Ecto neural progenitor cell (in vitro differentiated cells): ENCODE results near the gene BTAF1.
A peak's percentile ranks its signal among the peaks of the same experiment; 100 is the strongest.
"Not testable (repeated sequence)": the region's sequence is repeated elsewhere in the genome, so short reads cannot be mapped to it uniquely, and the experiment has no call there.

Experiments
- DNase-seq: peaks from one replicate; pipeline ENCODE4 v3.0.0-alpha.2; 2018; ENCODE audit warnings: low spot score

Gene BTAF1

DNA sequence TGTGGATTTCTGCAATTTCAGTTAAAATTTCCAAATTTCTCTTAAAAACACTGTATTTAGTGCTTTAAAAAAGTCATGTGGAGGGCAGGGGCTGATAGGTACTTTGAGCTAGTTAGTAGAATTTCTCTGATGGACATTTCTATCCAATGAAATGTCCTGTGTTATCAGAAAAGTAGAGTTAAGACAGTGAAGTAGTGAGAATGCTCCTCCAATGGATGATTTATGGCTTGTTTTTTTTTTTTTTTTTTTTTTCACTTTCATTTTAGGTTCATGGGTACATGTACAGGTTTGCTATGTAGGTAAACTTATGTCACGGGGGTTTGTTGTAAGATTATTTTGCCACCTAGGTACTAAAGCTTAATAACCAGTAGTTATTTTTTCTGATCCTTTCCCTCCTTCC, 55.0 kb downstream of the BTAF1 start:
- DNase-seq: no peak

DNA sequence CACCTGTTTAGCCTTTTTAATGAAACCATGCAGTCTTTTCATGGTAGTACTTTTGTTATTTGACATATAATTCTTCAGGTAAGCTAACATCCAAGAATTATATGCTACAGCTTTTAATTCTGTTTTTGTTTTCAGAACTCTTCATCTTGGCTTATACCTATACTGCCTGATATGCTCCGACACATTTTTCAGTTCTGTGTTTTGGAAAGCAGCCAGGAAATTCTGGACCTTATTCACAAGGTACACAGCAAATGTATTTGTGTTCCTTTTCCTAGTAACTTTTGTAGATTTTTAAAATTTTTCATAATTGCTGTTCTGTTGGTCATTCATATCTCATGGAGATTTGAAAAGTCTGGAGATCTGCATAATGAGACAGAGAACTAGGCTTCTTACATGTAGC, 56.7 kb downstream of the BTAF1 start:
- DNase-seq: no peak

DNA sequence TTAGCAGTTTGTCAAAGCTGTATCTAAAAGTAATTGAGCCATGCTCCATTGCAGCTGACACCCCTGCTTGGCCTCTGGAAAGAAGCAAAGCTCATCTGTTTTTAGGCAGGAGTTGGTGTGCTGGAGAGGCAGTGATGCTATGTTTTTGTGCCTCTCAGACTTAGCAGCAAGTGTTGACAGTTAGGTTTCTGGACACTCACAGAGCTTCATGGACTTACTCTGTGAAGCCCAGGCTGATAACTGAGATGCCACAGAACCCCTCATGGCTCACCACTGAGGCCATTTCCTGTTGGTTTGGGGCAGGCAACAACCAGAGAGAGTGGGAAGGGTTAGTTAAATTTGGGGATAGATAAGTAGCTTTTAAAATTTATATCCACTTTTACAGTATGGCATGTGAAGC, 59.8 kb downstream of the BTAF1 start:
- no peak for DNase-seq

GRCh38 chr10:91987397-91988037, 63.9 kb downstream of the BTAF1 start:
- no peak for DNase-seq

GRCh38 chr10:91992031-91992430, 68.5 kb downstream of the BTAF1 start:
- DNase-seq: no peak

GRCh38 chr10:91996266-91996665, 72.7 kb downstream of the BTAF1 start:
- DNase-seq: no peak

- no peak for DNase-seq
These were observed 78.0 kb downstream of the BTAF1 start for GRCh38 chr10:92001581-92001980.

DNA sequence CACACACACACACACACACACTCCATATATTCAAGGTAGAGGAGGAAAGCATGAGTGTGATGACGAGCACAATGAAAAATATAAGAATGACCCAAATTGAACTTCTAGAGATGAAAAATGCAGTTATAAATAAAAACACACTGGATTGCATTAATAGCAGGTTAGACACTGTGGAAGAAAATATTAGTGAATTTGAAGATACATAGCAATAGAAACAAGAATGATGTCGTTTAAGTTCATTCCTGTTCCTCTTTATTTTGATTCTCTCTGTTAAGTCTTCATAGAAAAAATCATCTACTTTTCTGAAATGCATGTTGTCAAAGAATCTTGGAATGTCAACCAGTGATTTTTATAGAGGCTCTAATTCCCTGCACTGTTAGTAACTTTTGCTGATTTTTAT, 78.4 kb downstream of the BTAF1 start:
- DNase-seq: no peak

DNA sequence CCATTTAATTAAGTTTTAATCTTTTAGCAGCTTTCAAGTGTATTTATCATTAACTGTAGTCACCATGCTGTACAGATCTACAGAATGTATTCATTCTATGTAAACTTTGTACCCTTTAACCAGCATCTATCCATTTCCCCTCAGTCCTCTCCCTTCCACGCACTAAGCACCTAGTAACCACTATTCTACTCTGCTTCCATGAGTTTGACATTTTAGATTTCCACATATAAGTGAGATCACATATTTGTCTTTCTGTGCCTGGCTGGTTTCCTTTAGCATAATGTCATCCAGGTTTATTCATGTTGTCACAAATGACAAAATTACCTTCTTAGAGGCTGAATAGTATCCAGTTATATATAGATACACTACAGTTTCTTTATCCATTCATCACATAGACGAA, 79.7 kb downstream of the BTAF1 start:
- DNase-seq: no peak

DNA sequence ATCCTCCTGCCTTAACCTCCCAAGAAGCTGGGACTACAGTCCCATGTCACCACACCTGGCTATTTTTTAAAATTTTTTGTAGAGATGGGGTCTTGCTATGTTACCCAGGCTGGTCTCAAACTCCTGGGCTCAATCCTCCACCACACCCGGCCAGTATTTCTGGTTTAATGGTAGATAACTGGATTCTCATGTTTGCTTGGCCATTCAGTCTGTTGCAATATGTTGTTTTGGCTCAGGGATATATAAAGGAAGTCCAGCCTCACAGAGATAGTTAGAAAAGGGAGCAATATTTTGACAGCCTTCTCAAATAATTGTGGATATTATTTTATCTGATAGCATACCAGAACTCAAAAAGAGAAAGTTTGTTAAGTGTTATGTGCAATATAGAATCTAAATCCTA, 82.4 kb downstream of the BTAF1 start:
- DNase-seq: no peak

- no peak for DNase-seq
These were observed 85.9 kb downstream of the BTAF1 start for GRCh38 chr10:92009445-92009844.

- no peak for DNase-seq
These were observed 86.6 kb downstream of the BTAF1 start for GRCh38 chr10:92010047-92010735.

- no peak for DNase-seq
These were observed 88.1 kb downstream of the BTAF1 start for GRCh38 chr10:92011560-92012214.

DNA sequence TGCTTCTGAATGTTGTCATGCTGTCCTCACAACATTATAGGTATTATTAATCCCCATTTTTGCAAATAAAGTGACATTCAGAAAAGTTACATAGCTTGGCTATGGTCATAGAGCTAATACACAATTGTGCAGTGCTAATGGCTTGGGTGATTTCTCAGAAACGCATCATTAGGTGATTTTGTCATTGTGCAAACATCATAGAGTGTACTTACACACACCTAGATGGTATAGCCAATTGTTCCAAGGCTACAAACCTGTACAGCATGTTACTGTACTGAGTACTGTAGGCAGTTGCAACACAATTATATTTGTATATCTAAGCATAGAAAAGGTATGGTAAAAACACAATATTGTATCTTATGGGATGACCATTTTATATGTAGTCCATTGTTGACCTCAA, 91.0 kb downstream of the BTAF1 start:
- DNase-seq: no peak

- DNase-seq: no peak
These were observed 101.1 kb downstream of the BTAF1 start for GRCh38 chr10:92024700-92025099.

DNA sequence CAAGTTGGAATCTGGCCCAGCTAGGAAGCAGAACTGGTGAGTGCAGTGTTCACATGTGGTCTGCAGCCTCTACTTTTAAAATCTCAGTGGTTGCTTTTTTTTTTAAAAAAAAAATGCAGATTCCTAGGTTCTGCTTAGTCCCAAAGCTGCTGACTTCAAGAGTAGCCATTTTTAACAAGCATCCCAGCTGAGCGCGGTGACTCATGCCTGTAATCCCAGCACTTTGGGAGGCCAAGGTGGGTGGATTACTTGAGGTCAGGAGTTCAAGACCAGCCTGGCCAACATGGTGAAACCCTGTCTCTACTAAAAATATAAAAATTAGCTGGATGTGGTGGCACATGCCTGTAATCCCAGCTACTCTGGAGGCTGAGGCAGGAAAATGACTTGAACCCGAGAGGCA, 101.8 kb downstream of the BTAF1 start:
- DNase-seq: not testable (repeated sequence)

- DNase-seq: no peak
These were observed 103.6 kb downstream of the BTAF1 start for GRCh38 chr10:92027141-92027540.

DNA sequence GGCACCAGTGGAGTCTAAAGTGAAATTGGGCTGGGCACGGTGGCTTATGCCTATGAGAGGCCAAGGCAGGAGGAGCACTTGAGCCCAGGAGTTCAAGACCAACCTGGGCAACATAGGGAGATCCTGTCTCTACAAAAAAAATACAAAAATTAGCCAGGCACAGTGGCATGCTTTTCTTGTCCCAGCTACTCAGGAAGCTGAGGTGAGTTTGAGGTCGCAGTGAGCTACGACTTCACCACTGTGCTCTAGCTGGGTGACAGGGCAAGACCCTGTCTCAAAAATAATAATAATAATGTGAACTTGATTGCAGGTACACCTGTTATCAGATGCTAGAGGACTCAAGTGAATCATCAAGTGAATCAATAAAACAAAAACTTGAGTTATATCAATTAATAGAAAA, 108.0 kb downstream of the BTAF1 start:
- DNase-seq: no peak

DNA sequence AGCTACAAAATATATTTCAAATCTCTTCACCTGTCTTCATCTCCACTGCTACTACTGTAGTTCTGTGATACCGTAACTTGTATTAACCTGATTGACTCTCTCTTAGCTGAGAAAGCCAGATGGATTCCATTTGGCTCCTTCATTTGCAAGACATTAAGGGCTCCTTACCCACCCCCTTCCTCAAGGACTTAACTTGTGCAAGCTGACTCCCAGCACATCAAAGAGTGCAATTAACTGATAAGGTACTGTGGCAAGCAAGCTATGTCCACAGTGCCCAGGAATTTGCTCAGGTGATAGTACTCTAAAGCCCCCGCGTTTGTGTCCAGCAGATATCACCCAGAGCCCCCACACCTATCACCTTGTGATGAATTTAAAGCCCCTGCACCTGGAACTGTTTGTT, 109.5 kb downstream of the BTAF1 start:
- DNase-seq: not testable (repeated sequence)

GRCh38 chr10:92038949-92039348, 115.4 kb downstream of the BTAF1 start:
- no peak for DNase-seq

DNA sequence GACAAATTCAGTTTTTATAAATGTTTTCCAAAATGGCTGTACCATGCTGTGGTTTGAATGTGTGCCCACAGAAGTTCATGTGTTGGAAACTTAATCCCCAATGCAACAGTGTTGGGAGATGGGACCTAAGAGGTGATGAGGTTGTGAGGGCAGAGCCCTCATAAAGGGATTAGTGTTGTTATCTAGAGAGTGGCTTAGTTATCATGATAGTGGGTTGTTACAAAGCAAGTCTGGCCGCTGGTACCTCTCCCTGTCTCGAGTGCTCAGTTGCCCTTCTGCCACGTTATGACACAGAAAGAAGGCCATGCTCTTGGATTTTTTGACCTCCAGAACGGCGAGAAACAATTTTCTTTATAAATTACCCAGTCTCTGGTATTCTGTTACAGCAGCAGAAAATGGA, 119.0 kb downstream of the BTAF1 start:
- no peak for DNase-seq

DNA sequence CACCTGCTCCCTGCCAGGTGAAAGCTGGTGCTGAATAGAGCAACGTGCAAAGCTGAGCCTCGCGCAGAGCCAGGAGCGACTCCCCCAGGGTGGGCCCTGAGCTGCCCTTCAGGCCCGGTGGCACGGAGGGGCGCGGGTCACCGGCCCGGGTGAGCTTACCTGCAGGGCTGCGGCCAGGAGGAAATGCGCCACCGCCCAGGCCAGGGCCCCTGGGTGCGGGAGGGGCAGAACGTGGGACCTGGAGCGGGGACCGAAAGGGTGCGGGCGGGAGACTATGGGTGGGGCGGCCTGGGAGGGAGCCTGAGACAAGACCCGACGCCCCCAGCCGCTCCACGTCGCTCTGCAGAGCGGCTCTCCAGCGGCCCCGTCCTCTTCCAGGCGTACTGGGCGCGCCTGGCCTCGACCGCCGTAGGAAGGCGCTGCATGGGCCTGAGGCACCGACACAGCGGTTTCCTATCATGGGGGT, 122.1 kb downstream of the BTAF1 start:
- peak; percentile 56 for DNase-seq

- DNase-seq: no peak
These were observed 123.6 kb downstream of the BTAF1 start for GRCh38 chr10:92047215-92047614.
